ENCODE data around the gene USP54.

Gene USP54

GRCh38 chr10:73585327-73585726, 5.8 kb downstream of the USP54 start:
- TF ChIP-seq TEAD4 (IDR thresholded peaks at IDR 0.05) (no peak), FOXM1 (IDR thresholded peaks at IDR 0.05; ENCODE audit: borderline replicate concordance, low read depth) (no peak), REST (IDR thresholded peaks at IDR 0.05; ENCODE audit: low read depth) (no peak), EGR1 (IDR thresholded peaks at IDR 0.05) (no peak), MAX (IDR thresholded peaks at IDR 0.05) (no peak), CEBPB (IDR thresholded peaks at IDR 0.05) (no peak), CREB1 (IDR thresholded peaks at IDR 0.05; ENCODE audit: low read depth) (no peak), TCF12 (IDR thresholded peaks at IDR 0.05; ENCODE audit: low read depth) (no peak), EP300 (IDR thresholded peaks at IDR 0.05; ENCODE audit: borderline replicate concordance) (no peak), RAD21 (IDR thresholded peaks at IDR 0.05; ENCODE audit: low read depth) (no peak), USF1 (IDR thresholded peaks at IDR 0.05) (no peak), TAF1 (IDR thresholded peaks at IDR 0.05; ENCODE audit: low read depth) (no peak), YY1 (IDR thresholded peaks at IDR 0.05; ENCODE audit: low read depth) (no peak), NFIC (IDR thresholded peaks at IDR 0.05) (no peak), ZBTB7A (IDR thresholded peaks at IDR 0.05; ENCODE audit: low read depth) (no peak)

GRCh38 chr10:73584737-73585136, 6.4 kb downstream of the USP54 start:
- TF ChIP-seq YY1 (IDR thresholded peaks at IDR 0.05; ENCODE audit: low read depth): no peak
- TF ChIP-seq CEBPB (IDR thresholded peaks at IDR 0.05): no peak
- no peak for TF ChIP-seq EP300 (IDR thresholded peaks at IDR 0.05; ENCODE audit: borderline replicate concordance)
- TF ChIP-seq ZBTB7A (IDR thresholded peaks at IDR 0.05; ENCODE audit: low read depth): no peak
- TF ChIP-seq EGR1 (IDR thresholded peaks at IDR 0.05): no peak
- TF ChIP-seq USF1 (IDR thresholded peaks at IDR 0.05): no peak
- TF ChIP-seq NFIC (IDR thresholded peaks at IDR 0.05): no peak
- TF ChIP-seq TCF12 (IDR thresholded peaks at IDR 0.05; ENCODE audit: low read depth): no peak
- no peak for TF ChIP-seq CREB1 (IDR thresholded peaks at IDR 0.05; ENCODE audit: low read depth)

- TF ChIP-seq YY1 (IDR thresholded peaks at IDR 0.05; ENCODE audit: low read depth) (no peak), REST (IDR thresholded peaks at IDR 0.05; ENCODE audit: low read depth) (no peak), RAD21 (IDR thresholded peaks at IDR 0.05; ENCODE audit: low read depth) (no peak), NFIC (IDR thresholded peaks at IDR 0.05) (no peak), MAX (IDR thresholded peaks at IDR 0.05) (no peak), CEBPB (IDR thresholded peaks at IDR 0.05) (no peak), EGR1 (IDR thresholded peaks at IDR 0.05) (no peak), TAF1 (IDR thresholded peaks at IDR 0.05; ENCODE audit: low read depth) (no peak), USF1 (IDR thresholded peaks at IDR 0.05) (no peak), EP300 (IDR thresholded peaks at IDR 0.05; ENCODE audit: borderline replicate concordance) (no peak), FOXM1 (IDR thresholded peaks at IDR 0.05; ENCODE audit: borderline replicate concordance, low read depth) (no peak), ZBTB7A (IDR thresholded peaks at IDR 0.05; ENCODE audit: low read depth) (no peak), TCF12 (IDR thresholded peaks at IDR 0.05; ENCODE audit: low read depth) (no peak), TEAD4 (IDR thresholded peaks at IDR 0.05) (no peak), CREB1 (IDR thresholded peaks at IDR 0.05; ENCODE audit: low read depth) (no peak)
These were observed 9.2 kb downstream of the USP54 start for GRCh38 chr10:73581918-73582317.

- TF ChIP-seq REST (IDR thresholded peaks at IDR 0.05; ENCODE audit: low read depth): no peak
- TF ChIP-seq MAX (IDR thresholded peaks at IDR 0.05): peak; percentile 67
- TF ChIP-seq TEAD4 (IDR thresholded peaks at IDR 0.05): peak; percentile 97
- TF ChIP-seq CEBPB (IDR thresholded peaks at IDR 0.05): peak; percentile 53; the same call in 1 of the 2 replicates
- TF ChIP-seq TAF1 (IDR thresholded peaks at IDR 0.05; ENCODE audit: low read depth): no peak
- TF ChIP-seq EP300 (IDR thresholded peaks at IDR 0.05; ENCODE audit: borderline replicate concordance): peak; percentile 89
- peak; percentile 92 for TF ChIP-seq TCF12 (IDR thresholded peaks at IDR 0.05; ENCODE audit: low read depth)
- peak; percentile 70 for TF ChIP-seq YY1 (IDR thresholded peaks at IDR 0.05; ENCODE audit: low read depth)
- peak; percentile 76; the same call in 1 of the 2 replicates for TF ChIP-seq FOXM1 (IDR thresholded peaks at IDR 0.05; ENCODE audit: borderline replicate concordance, low read depth)
- TF ChIP-seq USF1 (IDR thresholded peaks at IDR 0.05): peak; percentile 63
- peak; percentile 48; the same call in 1 of the 2 replicates for TF ChIP-seq RAD21 (IDR thresholded peaks at IDR 0.05; ENCODE audit: low read depth)
- peak; percentile 97 for TF ChIP-seq NFIC (IDR thresholded peaks at IDR 0.05)
- no peak for TF ChIP-seq EGR1 (IDR thresholded peaks at IDR 0.05)
- no peak for TF ChIP-seq CREB1 (IDR thresholded peaks at IDR 0.05; ENCODE audit: low read depth)
- TF ChIP-seq ZBTB7A (IDR thresholded peaks at IDR 0.05; ENCODE audit: low read depth): peak; percentile 88; the same call in 1 of the 2 replicates
These were observed 13.4 kb downstream of the USP54 start for GRCh38 chr10:73577788-73578187.
